Aorta (tissue), 5 donors: ENCODE results near the gene SBNO2. TPM values are rescaled to one million over a fixed set of nuclear protein-coding genes. Genes with fewer than 3 reads are reported as not detected.
A peak's percentile ranks its signal among the peaks of the same experiment; 100 is the strongest.

Experiments
- ATAC-seq: fragments of 200-7000 bp; cut with Tn5 transposase; one replicate; pipeline ENCODE4 v1.9.1; 2022; ENCODE audit warnings: moderate library complexity; ENCODE audit not compliant: low FRiP score
- DNase-seq, 2 donors: peaks; one replicate each; pipeline ENCODE4 v3.0.0-alpha.2; 2020
- H3K27ac ChIP-seq, 2 donors: one replicate each; pipeline ENCODE4 v1.5.1; 2013; ENCODE audit warnings: low read length in 2 of 2, mild to moderate bottlenecking in 2 of 2, moderate library complexity in 2 of 2, control low read depth in 1 of 2, inconsistent platforms in 1 of 2, low read depth in 1 of 2
- H3K27me3 ChIP-seq, 2 donors: one replicate each; pipeline ENCODE4 v1.6.1; 2013; ENCODE audit warnings: control low read depth in 1 of 2, low read length in 1 of 2, mild to moderate bottlenecking in 1 of 2, moderate library complexity in 1 of 2; ENCODE audit not compliant: insufficient read depth in 2 of 2, control insufficient read depth in 1 of 2
- H3K36me3 ChIP-seq, 2 donors: one replicate each; pipeline ENCODE4 v1.6.1; 2013; ENCODE audit warnings: control low read depth in 1 of 2, low read length in 1 of 2, mild to moderate bottlenecking in 1 of 2; ENCODE audit not compliant: insufficient read depth in 2 of 2, control insufficient read depth in 1 of 2
- H3K4me1 ChIP-seq, 2 donors: one replicate each; pipeline ENCODE4 v1.6.1; 2013; ENCODE audit warnings: low read length in 2 of 2, control low read depth in 1 of 2, mild to moderate bottlenecking in 1 of 2, moderate library complexity in 1 of 2; ENCODE audit not compliant: insufficient read depth in 2 of 2, control insufficient read depth in 1 of 2
- H3K4me3 ChIP-seq, 2 donors: one replicate each; pipeline ENCODE4 v1.5.1; 2013; ENCODE audit warnings: low read length in 2 of 2, control low read depth in 1 of 2, mild to moderate bottlenecking in 1 of 2
- H3K9me3 ChIP-seq: one replicate; pipeline ENCODE4 v1.6.1; 2013; ENCODE audit warnings: mild to moderate bottlenecking, low read length; ENCODE audit not compliant: control insufficient read depth
- WGBS, 2 donors: extraction: QIAGEN DNeasy Blood & Tissue Kit; methylation state at CpG; one replicate each; pipeline ENCODE4 v1.1.7; 2013; 5-methylcytosine and 5-hydroxymethylcytosine counted together
- intact Hi-C, 2 donors: fragments of 100-400 bp; cut with DNase I; formaldehyde crosslinking; loops; one replicate each; pipeline versions ENCODE4 v1.14.2 to v1.15.0; 2022
- polyA plus RNA-seq, 2 donors: library from polyadenylated mRNA; stranded (reverse); fragments of 200-250 nt; gene quantifications; one replicate each; pipeline ENCODE4 v1.2.3, GENCODE V29; 2013
- total RNA-seq, 2 donors: library from RNA; stranded (reverse); fragmentation: NEBNext Ultra II Directional; extraction: Animal tissue kit (Norgen Biotek cat#: 25700); gene quantifications; one replicate each; pipeline ENCODE4 v1.2.1, GENCODE V29; 2021
- donor health status: healthy with polysubstance abuse.
- donor health status: Bipolar disorder and iron deficiency.
- donor health status: DM: no; HTN: no; CAD: no.
- donor health status: DM: no; HTN: no; CAD: no.
- donor health status: DM: yes; HTN: yes; CAD: no.

Gene SBNO2
- total and polyA plus RNA-seq, 4 donors = 11.0 to 165 (median 75.2) TPM

DNA sequence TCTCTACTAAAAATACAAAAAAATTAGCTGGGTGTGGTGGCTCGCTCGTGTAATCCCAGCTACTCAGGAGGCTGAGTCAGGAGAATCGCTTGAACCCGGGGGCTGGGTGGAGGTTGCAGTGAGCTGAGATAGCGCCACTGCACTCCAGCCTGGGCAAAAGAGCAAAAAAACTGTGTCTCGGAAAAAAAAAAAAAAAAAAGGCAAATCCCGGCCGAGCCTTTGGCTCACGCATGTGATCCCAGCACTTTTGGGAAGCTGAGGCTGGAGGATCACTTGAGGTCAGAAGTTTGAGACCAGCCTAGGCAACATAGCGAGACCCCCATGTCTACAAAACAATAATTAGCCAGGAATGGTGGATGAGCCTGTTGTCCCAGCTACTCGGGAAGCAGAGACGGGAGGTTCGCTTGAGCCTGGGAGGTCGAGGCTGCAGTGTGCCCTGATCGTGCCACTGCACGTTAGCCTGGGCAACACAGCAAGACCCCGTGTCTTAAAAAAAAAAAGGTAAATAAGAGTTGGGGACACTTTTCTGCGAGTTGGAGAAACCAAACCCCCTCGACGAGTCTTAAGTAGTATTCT lies 70.8 kb downstream of the SBNO2 start:
- Histone ChIP-seq H3K9me3 (no peaks in the 10 kb centered on the region), H3K4me3 (no peak overlapping the region), H3K4me1 (no peaks in the 10 kb centered on the region), H3K36me3 (no peaks in the 10 kb centered on the region), H3K27ac (peak overlapping the region in 1 of 2 donors; percentile 98), H3K27me3 (no peaks in the 10 kb centered on the region)
- intact Hi-C loops = loop anchor here (2.0 to 5.0 kb wide), 2 partner anchors 76 to 82 kb away; partner anchors contain the start of genes CNN2 (in 1 of the 2), RNU6-2 (in 1 of the 2) and TMEM259 (in 1 of the 2)
- 14 to 16% methylated on average over 20 of the region's 20 CpGs for WGBS, 2 donors
- ATAC-seq (no peak), DNase-seq (no peak)

DNA sequence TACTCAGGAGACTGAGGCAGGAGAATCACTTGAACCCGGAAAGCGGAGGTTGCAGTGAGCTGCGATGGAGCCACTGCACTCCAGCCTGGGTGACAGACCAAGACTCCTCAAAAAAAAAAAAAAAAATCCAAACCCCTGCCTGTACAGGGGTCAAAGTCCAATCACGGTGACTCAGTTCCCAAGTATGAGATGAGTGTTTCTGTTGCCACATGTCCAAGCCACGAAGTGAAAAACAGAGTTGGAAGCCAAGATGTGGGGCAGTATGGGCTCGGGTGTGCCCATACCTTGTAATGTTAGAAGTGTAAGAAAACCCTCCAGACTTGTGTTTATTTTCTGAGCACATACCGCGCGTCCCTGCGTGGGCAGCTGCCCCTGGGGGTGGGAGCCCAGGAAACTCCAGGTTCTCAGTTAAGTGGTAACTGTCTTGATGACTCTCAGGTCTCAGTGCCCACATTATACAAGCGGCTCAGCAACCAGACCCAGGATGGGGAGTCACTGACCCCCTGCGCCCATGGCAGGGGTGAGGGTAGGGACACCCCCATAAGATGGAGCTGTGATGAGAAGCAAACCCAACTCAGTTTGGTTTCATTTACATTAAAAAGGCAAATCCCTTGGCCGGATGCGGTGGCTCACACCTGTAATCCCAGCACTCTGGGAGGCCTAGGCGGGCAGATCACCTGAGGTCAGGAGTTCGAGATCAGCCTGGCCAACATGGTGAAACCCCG lies 71.5 kb downstream of the SBNO2 start:
- 23 to 29% methylated on average over 17 of the region's 17 CpGs for WGBS, 2 donors
- ATAC-seq (peak; percentile 53), DNase-seq (peak in 1 of 2 donors; percentile 75)
- no peaks in the 10 kb centered on the region for H3K4me1 ChIP-seq
- H3K4me3 ChIP-seq = no peak overlapping the region
- H3K36me3 ChIP-seq = no peaks in the 10 kb centered on the region
- no peaks in the 10 kb centered on the region for H3K9me3 ChIP-seq
- intact Hi-C loops = loop anchor here (2.0 to 5.0 kb wide), 2 partner anchors 75 to 82 kb away; partner anchors contain the start of genes CNN2 (in 1 of the 2), RNU6-2 (in 1 of the 2) and TMEM259 (in 1 of the 2)
- H3K27ac ChIP-seq = peak overlapping the region; percentile 49 to 98
- H3K27me3 ChIP-seq = no peaks in the 10 kb centered on the region

DNA sequence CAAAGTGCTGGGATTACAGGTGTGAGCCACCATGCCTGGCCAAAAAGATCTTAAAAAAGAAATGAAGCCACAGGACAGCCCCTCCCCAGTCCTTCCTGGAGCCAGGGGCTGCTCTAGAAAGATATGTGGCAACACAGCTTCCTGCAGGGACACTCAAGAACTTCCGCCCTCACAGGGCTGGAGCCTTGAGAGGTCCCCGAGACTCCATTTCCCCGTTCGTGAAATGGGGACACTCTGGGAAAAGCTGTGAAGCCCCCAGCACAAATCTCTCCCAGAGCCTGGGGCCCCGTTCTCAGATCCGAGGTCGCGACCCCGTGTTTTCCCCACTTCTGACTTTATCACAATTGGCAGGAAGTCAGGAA lies 72.8 kb downstream of the SBNO2 start:
- Histone ChIP-seq H3K4me3 (no peak overlapping the region), H3K4me1 (no peaks in the 10 kb centered on the region), H3K36me3 (no peaks in the 10 kb centered on the region), H3K9me3 (no peaks in the 10 kb centered on the region), H3K27me3 (no peaks in the 10 kb centered on the region), H3K27ac (peak overlapping the region; percentile 76 to 93)
- peak in 1 of 2 donors; percentile 75 for DNase-seq
- WGBS, 2 donors = 12 to 14% methylated on average over 9 of the region's 9 CpGs
- intact Hi-C loops = loop anchor here in 1 of 2 donors (5.0 kb wide), 1 partner anchor 74 kb away; the partner anchor contains the start of gene CNN2
- no peak for ATAC-seq

DNA sequence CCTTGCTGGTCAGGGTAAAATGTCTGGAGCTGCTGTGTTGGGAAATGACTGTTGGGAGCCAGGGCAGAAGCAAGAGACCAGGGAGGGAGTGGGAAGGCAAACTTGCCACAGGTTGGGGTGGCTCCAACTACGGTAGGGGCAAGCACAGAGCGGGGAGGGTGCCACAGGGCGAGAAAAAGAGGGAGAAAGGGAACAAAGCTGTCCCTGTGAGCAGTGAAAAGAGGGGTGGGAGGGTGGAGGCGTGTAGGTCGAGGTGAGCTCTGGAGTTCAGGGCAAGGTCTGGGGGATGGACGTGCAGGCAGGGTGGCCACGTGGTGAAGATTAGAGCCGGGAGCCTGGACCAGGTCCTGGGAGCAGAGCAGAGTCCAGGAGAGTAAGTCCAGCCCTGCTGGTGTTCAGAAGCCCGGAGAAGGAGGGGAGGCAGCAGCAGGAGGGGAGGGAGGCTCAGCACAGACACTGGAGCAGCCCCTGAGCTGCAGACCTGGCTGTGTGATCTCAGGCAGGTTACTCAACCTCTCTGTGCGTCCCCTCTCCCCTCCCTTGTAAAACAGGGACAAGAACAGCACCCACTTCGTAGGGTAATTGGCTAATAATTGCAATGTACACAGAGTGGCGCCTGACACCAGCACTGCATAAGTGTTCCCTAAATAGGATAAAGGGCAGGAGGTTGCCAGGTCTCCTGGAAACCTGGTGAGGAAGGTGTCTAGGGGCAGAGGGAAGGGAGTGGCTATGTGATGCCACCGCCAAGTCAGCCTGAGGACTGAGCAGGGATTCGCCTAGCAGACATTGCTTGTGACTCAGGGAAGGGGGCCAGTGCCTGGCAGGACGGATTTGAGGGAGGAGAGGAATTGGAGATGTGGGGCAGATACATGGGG lies 75.7 kb downstream of the SBNO2 start:
- Histone ChIP-seq H3K27me3 (no peaks in the 10 kb centered on the region), H3K4me1 (no peaks in the 10 kb centered on the region), H3K4me3 (no peak overlapping the region), H3K9me3 (no peaks in the 10 kb centered on the region), H3K36me3 (no peaks in the 10 kb centered on the region), H3K27ac (no peak overlapping the region)
- intact Hi-C loops = loop anchor here (5.0 to 10.0 kb wide), 2 partner anchors 56 to 204 kb away; partner anchors contain the start of genes ABCA7 (in 2 of the 2), MED16 (in 1 of the 2) and RNU6-9 (in 1 of the 2)
- DNase-seq (peak in 1 of 2 donors; percentile 55), ATAC-seq (no peak)
- 52 to 56% methylated on average over 15 of the region's 15 CpGs for WGBS, 2 donors

DNA sequence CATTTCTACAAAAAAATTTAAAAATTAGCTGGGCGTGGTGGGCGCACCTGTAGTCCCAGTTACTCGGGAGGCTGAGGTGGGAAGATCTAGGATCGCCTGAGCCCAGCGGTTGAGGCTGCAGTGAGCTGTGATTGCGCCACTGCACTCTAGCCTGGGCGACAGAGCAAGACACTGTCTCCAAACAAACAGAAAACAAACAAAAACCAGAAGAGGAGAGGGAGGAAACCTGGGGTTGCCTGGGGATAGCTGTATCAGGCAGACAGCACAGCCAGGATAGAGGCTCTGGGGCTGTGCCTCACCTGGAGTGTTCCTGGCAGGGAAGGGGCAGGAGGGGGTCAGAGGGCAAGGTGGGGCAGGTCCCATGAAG lies 76.3 kb downstream of the SBNO2 start:
- ATAC-seq = no peak
- no peak for DNase-seq
- Histone ChIP-seq H3K4me3 (no peak overlapping the region), H3K27me3 (no peaks in the 10 kb centered on the region), H3K4me1 (no peaks in the 10 kb centered on the region), H3K9me3 (no peaks in the 10 kb centered on the region), H3K27ac (no peak overlapping the region), H3K36me3 (no peaks in the 10 kb centered on the region)
- intact Hi-C loops = loop anchor here (5.0 to 10.0 kb wide), 2 partner anchors 55 to 203 kb away; partner anchors contain the start of genes ABCA7 (in 2 of the 2), MED16 (in 1 of the 2) and RNU6-9 (in 1 of the 2)
- WGBS, 2 donors = 83 to 86% methylated on average over 7 of the region's 7 CpGs

DNA sequence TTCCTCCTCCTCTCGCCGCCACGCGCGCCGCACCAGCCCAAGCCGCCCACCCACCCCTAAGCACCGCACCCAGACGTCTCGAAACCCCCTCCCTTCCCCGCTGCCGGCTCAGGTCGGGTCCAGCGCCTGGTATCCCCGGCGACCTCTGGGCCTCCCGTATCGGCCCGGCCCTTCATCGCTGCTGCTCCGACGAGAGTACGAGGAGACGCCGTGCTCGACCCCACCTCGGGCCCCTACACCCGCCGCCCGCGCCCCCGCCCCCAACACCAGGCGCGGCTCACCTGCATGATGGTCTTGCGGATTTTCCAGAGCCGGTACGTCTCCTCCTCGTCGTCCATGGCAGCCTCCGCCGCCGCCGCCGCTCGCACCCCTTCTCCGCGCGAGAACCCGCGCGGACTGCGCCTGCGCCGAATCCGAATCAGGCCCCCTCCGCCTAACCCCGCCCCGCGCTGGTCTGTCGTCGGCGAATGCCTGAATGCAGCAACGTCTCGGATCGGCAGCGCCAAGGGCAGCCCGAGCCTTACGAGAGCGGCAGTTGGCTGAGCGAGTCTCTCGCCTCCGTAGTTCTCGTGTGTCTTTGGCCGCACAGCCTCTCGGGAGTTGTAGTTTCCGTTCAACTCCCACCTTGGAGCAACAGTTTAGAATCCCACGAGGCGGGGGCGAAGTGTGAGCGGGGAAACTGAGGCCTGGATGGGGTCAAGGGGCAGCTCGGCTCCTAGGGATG lies 78.9 kb downstream of the SBNO2 start, which contains the start of gene POLR2E:
TSS of gene POLR2E (minus strand) at position 398 of the 724 bp plus-strand sequence. CDS start at position 338, 60 bp downstream.
- no peak within 1 kb of the TSS for H3K27ac ChIP-seq
- H3K27me3 ChIP-seq = no peaks in the 10 kb centered on the region
- ATAC-seq (peak; percentile 97), DNase-seq (peak; percentile 99)
- WGBS, 2 donors = 0 to 1% methylated on average over 61 to 81 of the region's 81 CpGs
- intact Hi-C loops = loop anchor here (5.0 to 10.0 kb wide), 2 partner anchors 53 to 200 kb away; partner anchors contain the start of genes ABCA7 (in 2 of the 2), MED16 (in 1 of the 2) and RNU6-9 (in 1 of the 2)
- H3K4me3 ChIP-seq = peak within 1 kb of the TSS; percentile 81 to 82
- H3K4me1 ChIP-seq = no peaks in the 10 kb centered on the region
- peaks cover 2 to 4% of the 10 kb centered on the region in 2 donors for H3K36me3 ChIP-seq
- no peaks in the 10 kb centered on the region for H3K9me3 ChIP-seq

DNA sequence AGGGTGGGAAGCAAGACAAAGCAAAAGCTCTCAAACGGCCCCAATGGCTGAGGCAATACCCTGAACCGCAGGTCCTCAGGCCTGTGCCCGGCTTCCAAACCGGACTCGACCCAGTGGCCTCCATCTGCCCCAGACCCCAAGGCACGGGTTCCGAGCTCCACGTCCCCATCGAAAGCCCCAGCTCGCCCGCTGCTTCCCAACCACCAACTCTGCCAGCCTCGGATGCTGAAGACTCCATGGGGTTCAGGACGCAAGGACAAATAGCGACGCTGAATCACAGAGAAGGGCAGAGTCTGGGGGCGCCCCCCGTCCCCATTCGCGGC lies 79.5 kb downstream of the SBNO2 start:
- peak overlapping the region; percentile 81 to 82 for H3K4me3 ChIP-seq
- H3K36me3 ChIP-seq = peaks cover 2 to 4% of the 10 kb centered on the region in 2 donors
- 1% methylated on average over 16 to 19 of the region's 19 CpGs for WGBS, 2 donors
- intact Hi-C loops = loop anchor here in 1 of 2 donors (10.0 kb wide), 1 partner anchor 200 kb away; the partner anchor contains the start of genes MED16 and RNU6-9
- H3K27ac ChIP-seq = no peak overlapping the region
- H3K9me3 ChIP-seq = no peaks in the 10 kb centered on the region
- no peaks in the 10 kb centered on the region for H3K27me3 ChIP-seq
- no peaks in the 10 kb centered on the region for H3K4me1 ChIP-seq
- no peak for ATAC-seq
- no peak for DNase-seq
